Glomerular visceral epithelial cell (primary cell): Measurements from ENCODE around the gene CD300E.
"Not testable (repeated sequence)": the region's sequence is repeated elsewhere in the genome, so short reads cannot be mapped to it uniquely, and the experiment has no call there.

ENCODE experiments used
- DNase-seq: peaks from one replicate; pipeline ENCODE4 v3.0.0-alpha.2; 2016; ENCODE audit errors: extremely low spot score

Gene CD300E

DNA sequence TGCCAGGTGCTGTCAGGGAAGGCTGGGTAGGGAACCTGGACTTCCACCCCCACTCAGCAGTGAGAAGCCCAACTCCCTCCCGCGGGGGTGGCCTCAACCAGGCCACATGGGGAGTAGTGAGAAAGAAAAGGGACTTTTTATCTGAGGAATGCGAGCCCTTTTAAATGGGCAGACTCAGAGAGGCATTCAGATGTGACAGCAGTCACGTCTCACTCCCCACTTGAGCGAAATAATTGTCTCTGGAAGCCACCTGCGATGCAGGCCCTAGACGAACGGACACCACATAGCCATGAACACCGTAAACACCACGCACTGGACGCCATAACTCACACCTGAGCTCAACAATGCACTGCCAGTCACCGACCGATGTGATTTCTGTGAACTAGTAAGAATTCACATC lies 11.9 kb upstream of the CD300E start:
- no peak for DNase-seq

DNA sequence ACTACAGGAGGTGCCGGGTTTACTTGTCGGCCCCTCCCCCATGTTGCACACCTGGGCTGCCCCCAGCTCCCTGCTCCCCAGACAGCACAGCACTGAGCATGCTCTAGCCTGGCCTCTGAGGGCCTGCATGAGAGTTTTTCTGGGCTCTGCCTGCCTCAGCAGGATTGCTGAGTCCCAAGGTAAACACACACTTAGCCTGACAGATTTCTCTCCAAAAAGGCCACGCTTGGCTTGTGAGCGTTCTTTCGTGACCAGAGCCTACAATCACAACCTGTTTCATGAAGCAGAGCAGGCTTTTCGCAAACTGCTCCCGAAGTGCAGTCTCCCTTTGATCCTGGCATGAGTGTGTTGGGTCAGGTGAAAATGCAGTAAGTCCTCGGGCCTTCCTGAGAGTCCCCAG lies 9.8 kb upstream of the CD300E start:
- DNase-seq: no peak

DNA sequence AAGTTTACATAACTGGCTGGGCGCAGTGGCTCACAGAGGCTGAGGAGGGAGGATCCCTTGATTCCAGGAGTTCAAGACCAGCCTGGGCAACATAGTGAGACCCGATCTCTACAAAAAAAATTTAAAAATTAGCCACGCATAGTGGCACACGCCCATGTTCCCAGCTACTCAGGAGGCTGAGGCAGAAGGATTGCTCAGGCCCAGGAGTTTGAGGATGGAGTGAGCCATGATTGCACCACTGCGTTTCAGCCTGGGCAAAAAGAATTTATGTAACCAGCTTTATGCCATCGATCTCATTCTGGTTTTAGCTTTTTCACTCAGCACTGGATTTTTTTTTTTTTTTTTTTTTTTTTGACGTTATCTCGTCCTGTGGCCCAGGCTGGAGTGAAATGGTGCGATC lies 9.1 kb upstream of the CD300E start:
- no peak for DNase-seq

DNA sequence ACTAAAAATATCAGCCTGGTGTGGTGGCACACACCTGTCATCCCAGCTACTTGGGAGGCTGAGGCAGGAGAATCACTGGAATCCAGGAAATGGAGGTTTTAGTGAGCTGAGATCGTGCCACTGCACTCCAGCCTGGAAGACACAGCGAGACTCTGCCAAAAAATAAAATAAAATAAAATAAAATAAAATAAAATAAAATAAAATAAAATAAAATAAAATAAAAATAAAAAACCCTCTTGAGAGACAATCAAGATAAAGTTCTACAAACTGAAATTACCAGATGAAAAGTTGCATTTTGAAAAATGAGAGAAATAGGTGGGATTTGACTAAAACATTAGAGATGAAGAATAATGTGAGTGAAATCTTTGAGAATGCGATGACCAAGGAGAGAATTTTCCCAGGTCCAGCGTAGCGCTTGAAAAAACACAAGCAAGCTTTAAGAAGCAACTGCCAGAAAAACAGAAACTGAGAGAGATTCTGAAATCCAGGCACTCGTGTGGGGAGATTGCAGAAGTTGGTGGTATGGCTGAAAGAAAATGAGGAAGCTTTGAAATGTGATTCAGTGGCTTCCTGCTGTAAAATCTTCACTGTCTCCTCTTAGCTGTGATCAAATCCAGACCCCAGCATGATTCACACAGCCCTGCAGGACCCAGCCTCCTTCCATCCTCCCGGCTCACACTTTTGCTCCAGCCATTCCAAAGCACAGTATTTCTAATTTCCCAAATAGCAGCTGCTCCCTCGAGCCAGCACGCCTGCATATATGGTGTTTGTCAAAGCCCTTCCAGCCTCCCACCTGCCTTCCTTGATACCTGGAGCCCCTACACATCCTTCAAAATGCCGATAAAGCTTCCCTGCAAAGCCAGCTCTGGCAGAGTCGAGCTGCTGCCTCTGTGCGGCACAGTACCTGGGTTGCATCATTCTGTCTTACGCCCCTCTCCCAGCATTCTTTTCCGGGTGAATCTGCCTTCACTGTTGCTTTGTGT lies 8.2 kb upstream of the CD300E start:
- DNase-seq: no peak

DNA sequence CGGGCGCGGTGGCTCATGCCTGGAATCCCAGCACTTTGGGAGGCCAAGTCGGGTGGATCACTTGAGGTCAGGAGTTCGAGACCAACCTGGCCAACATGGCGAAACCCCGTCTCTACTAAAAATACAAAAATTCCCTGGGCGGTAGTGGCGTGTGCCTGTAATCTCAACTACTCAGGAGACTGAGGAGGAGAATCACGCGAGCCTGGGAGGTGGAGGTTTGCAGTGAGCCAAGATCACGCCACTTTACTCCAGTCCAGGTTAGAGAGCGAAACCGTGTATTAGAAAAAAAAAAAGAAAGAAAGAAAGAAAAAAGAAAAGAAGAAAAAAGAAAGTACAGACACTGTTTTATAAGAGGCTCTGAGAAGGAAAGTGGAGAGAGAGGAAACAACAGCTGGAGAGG lies 6.7 kb upstream of the CD300E start:
- DNase-seq: not testable (repeated sequence)

DNA sequence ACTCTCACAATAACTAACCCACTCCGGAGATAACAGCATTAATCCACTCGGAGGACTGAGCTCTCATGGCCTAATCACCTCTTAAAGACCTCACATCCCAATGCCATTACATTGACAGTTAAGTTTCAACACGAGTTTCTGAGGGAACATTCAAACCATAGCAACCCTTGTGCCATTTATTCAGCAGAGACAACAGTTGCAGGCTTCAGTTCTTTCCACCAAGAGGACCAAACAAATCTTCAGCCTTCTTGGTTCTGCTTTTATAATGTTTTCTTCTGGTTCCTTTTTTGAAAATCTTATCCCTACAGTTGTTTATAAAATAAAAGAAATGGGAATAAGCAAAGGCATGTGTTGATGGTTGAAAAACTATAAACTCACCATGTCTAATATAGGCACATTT lies 2.1 kb upstream of the CD300E start:
- no peak for DNase-seq

DNA sequence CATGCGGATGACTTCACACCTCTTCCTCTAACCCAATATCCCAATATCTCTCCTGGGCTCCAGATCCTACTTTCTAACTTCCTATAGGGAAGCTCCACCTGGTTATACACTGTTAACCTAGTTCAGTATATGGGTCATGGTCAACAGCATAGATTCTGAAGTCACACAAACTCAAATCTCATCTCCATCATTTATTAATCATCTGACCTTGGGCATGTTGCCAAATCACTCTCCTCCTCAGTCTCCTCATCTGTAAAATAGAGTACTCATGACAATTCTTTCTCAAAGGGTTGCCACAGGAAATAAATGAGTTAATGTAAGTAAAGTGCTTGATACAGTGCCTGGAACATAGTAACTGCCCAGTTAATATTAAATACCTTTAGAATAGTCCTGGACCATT lies 593 bp upstream of the CD300E start:
- DNase-seq: no peak

DNA sequence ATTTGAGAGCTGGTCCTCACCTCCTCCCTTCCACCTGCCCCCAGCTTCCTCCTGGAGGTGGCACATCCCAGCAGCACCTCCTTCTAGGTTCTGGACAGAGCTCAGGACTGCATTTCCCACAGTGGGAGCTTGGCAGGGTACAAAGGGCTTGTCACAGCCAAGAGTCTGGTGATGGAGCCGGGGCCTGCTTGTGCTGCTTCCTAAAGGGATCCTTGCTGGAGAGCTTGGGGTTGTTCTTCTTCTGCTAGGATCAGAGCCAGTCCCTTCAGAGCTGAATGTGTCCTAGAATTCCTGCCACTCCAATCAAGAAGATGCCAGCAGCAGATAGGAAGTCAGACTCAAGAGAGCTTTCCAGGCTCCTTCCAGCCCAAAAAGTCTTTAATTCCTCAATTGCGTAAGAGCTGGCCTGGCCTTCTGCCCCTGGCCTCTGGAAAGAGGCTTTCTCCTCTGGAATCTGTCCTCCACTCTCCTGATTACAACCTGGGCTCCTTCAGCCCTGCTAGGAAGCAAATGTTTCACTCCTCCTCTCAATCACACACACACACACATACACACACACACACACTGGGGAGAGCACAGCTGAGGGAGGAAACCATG lies 4.4 kb downstream of the CD300E start:
- no peak for DNase-seq

DNA sequence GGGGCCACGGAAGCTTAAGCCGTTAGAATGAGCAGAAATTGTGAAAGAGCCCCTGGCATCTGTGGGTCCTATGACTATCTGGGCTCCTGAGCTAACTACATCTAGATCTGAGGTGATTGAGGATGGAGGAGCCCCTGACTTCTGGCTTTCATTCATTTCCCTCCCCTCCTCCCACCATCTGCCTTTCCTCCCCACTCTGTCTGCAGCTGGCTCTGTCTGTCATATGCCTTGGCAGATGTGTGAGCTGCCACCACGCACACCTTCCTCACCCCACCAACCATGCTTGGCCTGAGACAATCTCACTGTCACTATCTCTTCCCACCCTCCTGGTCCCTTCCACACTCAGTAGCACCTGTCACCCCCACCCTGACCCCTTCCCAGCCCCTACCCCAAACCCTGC lies 5.1 kb downstream of the CD300E start:
- DNase-seq: no peak

DNA sequence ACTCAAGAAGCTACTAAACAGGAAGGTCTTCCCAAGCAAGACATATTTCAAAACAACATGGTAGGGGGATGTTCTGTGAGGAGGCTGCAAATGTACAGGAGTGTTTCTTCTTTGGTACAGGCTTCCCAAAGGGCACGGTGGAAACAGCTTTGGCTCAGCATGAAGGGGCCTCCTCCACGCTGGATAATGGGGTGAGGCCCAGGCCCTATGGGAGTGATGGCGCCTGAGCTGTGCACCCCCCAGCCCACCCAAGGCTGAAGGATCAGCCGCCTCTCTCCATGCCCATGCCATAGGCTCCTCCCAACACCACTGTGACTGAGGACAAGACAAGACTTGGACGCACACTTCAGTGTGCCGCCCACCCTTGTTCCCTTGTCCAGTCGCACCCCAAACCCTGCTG lies 6.8 kb downstream of the CD300E start:
- no peak for DNase-seq

DNA sequence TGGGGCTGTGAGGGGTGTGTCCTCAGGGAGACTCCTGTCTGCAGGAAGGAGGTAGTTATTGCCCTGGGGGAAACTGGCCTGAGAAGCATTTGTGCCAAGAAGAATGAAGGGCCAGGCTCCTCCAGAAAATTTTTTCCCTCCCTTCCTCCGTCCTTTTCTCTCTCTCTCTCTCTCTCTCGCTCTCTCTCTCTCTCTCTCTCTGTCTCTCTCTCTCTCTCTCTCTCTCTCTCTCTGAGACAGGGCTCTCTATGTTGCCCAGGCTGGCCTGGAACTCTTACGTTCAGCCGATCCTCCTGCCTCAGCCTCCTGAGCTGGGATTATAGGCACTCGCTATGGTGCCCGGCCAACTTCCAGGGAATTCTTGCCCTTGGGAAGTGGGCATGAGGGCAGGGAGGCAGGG lies 11.5 kb downstream of the CD300E start:
- no peak for DNase-seq

DNA sequence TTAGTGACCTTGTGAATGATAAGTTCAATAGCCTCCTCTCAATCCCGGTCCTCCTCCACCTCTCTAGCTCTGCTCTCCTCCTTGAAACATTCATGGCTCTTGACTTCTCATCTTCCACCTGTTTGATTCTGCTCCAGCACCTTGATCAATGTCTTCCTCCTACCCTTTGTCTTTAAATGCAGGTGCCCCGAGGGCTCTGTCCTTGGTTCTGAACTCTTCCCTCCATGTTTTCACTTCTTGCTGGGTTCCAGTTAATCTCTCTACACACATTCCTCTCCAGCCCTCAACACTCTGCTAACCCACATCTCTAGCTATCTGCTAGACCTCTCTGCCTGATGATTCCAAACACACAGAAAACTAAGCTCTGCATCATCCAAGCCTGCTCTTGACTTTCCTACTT lies 13.4 kb downstream of the CD300E start:
- no peak for DNase-seq

DNA sequence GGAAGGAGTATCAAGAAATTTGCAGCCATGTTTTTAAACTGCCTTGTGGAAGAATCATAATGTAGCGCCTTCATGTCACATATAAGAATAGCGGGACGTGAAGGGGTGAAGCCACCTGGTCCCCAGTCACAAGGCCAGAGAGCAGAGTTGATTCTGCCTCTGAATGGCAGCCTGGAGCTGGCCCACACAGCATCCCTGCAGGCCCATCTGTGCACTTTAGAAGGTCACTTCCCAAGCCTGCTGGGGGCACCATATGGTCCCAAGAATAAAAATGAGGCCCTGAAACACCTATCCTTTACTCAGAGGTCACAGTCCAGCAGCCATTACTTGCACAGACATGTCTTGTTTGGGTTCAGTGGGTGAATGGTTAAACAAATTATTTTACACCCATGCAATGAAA lies 15.0 kb downstream of the CD300E start:
- DNase-seq: no peak

DNA sequence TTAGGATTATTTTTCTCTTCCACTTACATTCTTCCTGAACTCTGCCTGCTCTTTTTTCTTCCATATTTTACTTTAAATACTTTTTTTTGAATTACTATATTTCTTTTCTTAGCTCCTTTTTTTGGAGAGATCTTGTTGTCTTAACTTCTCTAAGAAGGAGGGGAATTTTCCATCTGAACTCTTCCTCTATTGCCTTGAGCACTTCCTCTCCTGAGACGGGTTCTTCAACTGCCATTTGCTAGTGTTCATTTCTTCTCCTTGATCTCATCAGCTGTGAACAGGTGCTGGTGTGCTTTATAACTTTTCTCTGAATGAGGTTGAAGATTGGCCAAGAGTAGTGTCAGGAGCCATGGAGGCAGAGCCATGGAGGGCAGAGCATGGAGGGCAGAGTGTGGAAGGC lies 16.3 kb downstream of the CD300E start:
- no peak for DNase-seq

DNA sequence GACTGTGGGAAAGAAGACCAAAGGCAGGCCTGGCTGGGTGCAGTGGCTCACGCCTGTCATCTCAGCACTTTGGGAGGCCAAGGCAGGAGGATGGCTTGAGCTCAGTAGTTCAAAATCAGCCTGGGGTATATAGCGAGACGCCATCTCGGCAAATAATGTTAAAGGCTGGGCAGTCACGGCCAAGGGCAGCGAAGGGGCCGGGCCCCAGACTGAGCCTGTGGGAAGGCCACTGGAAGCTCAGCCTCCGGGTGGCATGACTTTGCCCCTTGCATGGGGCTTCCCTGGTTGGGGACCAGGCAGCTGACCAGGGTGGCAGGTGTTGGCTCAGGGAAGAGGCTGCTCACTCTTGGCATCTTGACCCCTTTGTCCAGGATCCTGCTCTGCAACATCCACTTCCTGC lies 17.5 kb downstream of the CD300E start:
- DNase-seq: no peak

DNA sequence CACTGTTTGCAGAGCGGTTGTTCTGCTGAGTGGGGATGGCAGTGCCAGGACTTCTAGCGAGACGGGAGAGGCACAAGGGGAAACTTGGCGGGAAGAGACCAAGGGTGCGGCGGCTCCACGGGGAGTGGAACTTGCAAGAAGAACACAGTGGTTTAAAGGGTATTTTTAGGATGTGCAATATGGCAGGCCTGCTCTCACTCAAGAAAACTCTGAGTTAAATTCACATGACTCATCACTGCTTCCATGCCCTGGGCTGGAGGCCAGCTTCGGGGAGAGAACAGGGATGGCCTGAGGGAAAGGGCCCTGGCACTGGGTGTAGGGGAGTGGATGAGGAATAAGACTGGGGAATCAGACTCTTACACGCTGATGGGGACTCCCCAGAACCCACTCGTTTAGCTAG lies 18.2 kb downstream of the CD300E start:
- DNase-seq: peak; percentile 59

DNA sequence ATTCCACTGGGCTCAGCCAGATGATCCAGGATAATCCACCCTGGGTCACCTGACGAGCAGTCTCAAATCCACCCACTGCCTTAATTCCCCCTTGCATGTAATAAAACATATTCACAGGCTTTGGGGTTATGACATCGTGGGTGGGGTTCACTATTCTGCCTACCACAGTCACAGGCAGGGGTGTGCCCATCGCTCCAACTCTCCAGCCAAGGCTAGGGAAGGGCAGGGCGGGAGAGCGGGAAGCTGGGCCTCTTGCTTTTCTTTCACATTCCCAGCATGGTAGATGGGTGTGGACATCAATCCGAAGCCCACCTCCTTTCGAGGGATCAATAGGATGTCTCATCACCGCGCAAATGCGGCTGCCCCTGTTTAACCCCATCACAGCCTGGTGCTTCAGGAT lies 18.8 kb downstream of the CD300E start:
- no peak for DNase-seq

DNA sequence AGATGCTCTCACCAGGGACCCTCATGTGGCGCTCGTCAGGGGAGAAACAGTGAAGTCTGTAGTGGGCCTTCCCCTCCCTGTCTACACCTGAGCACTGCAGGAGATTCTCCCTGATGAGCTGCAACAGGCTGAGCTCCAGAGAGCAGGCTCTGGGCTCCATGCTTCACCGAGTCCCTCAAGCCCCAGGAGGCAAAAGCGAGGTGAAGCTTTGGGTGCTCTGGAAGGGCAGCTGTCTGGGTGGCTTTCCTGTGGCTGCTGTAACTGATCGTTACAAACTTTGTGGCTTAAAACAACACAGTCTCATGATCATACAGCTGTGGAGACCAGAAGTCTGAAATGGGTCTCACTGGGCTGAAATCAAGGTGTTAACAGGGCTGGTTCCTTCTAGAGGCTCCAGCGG lies 19.3 kb downstream of the CD300E start:
- peak; percentile 54 for DNase-seq

DNA sequence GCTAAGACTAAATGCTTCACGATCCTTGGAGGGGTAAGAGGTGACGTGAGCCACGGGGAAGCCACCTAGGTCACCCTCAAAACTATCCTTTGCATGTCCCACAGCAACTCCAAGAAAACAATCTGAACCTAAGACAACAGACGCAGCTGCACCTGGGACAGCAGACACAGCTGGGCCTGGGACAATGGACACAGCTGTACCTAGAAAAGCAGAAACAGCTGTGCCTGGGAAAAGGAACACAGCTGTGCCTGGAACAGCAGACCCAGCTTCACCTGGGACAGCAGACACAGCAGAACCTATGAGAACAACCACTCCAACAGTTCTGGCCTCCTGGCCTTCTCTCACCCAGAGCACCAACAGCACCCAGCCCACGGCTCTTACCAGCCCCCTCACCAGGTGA lies 19.8 kb downstream of the CD300E start:
- DNase-seq: no peak

DNA sequence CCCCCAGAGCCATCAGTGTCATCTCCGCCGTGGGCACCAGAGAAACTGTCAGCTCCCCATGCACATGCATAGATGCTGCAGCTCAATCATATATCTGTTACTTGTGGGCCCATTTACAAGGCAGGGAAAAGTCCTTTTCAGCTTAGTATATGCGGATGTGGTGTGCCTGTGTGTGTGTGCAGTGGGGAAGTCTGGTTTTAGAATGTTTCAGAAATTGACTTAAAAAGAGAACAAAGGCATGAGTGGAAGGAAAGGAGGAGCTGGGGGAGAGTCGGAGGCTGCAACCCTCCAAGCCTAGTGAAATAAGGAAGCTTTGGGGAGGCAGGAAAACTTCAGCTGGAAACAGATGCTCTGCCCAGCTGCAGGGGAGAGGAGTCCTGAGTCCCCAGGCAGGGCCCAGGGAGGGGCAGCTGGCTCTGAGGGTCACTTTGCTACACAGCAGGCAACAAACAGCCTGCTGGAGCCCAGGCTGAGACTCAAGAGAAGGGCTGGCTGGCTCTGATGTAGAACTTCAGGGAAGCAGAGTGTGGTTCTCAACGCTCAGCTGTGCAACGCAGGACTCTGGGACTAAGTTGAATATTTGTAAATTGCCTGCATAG lies 20.4 kb downstream of the CD300E start:
- no peak for DNase-seq

DNA sequence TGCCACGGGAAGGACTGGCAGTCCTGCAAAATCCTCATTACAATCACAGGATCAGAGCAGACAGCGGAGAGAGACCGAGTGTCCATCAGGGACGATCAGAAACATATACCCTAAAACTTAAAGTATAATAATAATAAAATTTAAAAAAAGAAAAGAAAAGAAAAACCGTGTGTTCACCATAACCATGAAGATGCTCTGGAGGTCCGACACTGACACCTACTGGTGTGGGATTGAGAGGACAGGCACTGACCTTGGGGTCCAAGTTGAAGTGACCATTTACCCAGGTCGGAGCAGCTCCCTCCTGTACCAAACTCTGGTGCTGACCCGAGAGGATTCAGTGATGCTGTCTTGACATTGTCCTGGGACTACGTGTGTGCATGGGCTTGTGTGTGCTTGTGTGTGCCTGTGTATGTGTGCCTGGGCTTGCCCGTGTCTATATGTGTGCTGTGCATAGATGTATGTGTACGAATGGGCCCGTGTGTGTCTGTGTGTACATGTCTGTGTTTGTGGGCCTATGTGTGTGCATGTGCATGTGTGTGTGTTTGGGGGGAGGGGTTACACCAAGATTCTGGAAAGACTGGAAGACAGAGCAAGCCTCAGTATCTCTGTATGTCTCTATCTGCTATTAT lies 21.5 kb downstream of the CD300E start:
- peak; percentile 44 for DNase-seq

DNA sequence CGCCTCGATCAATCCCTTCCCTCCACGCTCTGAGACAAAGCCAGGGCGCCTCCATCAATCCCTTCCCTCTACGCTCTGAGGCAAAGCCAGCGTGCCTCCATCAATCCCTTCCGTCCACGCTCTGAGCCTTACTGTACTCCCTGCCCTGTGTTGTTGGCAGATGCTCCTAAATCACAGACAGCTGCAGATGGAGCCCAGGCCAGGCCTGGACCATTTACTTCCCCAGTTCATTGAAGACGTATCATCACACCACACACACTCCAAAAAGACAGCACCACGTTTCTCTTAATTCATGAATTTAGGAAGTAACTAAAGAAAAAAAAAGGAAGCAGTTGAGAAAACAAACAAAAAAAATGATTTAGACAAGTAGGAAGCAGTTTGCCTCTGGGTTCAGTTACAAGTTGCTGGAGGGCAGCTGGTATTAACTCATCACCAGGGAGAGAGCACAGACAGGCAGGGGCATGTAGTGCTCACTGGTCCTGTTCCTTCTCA lies 24.0 kb downstream of the CD300E start:
- DNase-seq: no peak
